Ovary (tissue), 9 donors: ENCODE results near the gene ACO2. TPM values are rescaled to one million over a fixed set of nuclear protein-coding genes. Genes with fewer than 3 reads are reported as not detected.

Experiments
- DNase-seq, 5 donors: peaks; one replicate each; pipeline ENCODE4 v3.0.0-alpha.2; 2019 to 2020
- H3K27ac ChIP-seq, 2 donors: fragments of 200-600 bp; one replicate each; pipeline versions ENCODE4 v1.5.1 to v1.8.0; 2019 to 2022
- H3K27me3 ChIP-seq: fragments of 200-600 bp; one replicate; pipeline ENCODE4 v1.8.0; 2022
- H3K36me3 ChIP-seq: fragments of 200-600 bp; sonication (generic); one replicate; pipeline ENCODE4 v1.5.1; 2019
- H3K4me1 ChIP-seq: one replicate; pipeline ENCODE4 v1.8.1; 2013; ENCODE audit warnings: mild to moderate bottlenecking, moderate library complexity; ENCODE audit not compliant: insufficient read depth
- H3K4me3 ChIP-seq: fragments of 200-600 bp; sonication (generic); one replicate; pipeline ENCODE4 v1.5.1; 2017
- H3K9me3 ChIP-seq, 2 donors: fragments of 200-600 bp in 1 of 2; sonication (generic) in 1 of 2; one replicate each; pipeline versions ENCODE4 v1.5.1 to v1.8.1; 2013 to 2019; ENCODE audit warnings: mild to moderate bottlenecking in 1 of 2, moderate library complexity in 1 of 2
- CTCF ChIP-seq, 3 donors: fragments of 450-650 bp in 2 of 3; fragments of 200-600 bp in 1 of 3; IDR thresholded peaks; one replicate each; pipeline versions ENCODE4 v1.5.1 to v1.8.0; 2016 to 2022; ENCODE audit warnings: antibody characterized with exemption in 3 of 3, mild to moderate bottlenecking in 1 of 3
- EP300 ChIP-seq: sonication (generic); formaldehyde crosslinking; IDR thresholded peaks from one replicate; pipeline ENCODE4 v1.6.1; 2017; ENCODE audit warnings: antibody characterized with exemption
- POLR2A ChIP-seq: fragments of 450-650 bp; IDR thresholded peaks from one replicate; pipeline ENCODE4 v1.6.1; 2017; ENCODE audit warnings: antibody characterized with exemption, mild to moderate bottlenecking, moderate library complexity
- WGBS, 3 donors: extraction: QIAGEN DNeasy Blood & Tissue Kit in 1 of 3; methylation state at CpG; one replicate each; pipeline versions ENCODE4 v1.1.5 to v1.1.7; 2013 to 2017; 5-methylcytosine and 5-hydroxymethylcytosine counted together
- intact Hi-C, 4 donors: fragments of 100-400 bp; cut with DNase I; formaldehyde crosslinking; loops; one replicate each; pipeline versions ENCODE4 v1.11.0 to v1.15.1; 2022 to 2023
- polyA plus RNA-seq, 2 donors: library from polyadenylated mRNA; stranded (reverse); fragments of 200-250 nt in 1 of 2; fragments of 350-450 nt in 1 of 2; fragmentation: Illumina TruSeq in 1 of 2; extraction: RNeasy Lipid Tissue Mini Kit (QIAGEN cat#74804) in 1 of 2; gene quantifications; one replicate each; pipeline ENCODE4 v1.2.3, GENCODE V29; 2013 to 2014
- total RNA-seq, 7 donors: library from RNA; depleted of rRNA in 2 of 7; stranded (reverse); fragments of >200 nt in 2 of 7; fragmentation: NEBNext Ultra II Directional in 3 of 7; extraction: Animal tissue kit (Norgen Biotek cat#: 25700) in 3 of 7; gene quantifications; one replicate each; pipeline versions ENCODE4 v1.1.0 to v1.2.4, GENCODE V29; 2016 to 2023
- donor health status: DM: no; HTN: no; CAD: no; lungs with moderate emphysema.
- donor health status: DM: no; HTN: no; CAD: no.
- donor health status: Bipolar disorder and iron deficiency.
- donor health status: DM: yes; HTN: yes; CAD: no.
- donor health status: DM: no; HTN: no; CAD: no.
- donor health status: DM: yes; HTN: yes; CAD: no.

Gene ACO2
- total and polyA plus RNA-seq, 9 donors = 20.6 to 99.1 (median 50.7) TPM

- H3K36me3 ChIP-seq = no peaks in the 10 kb centered on the region
- 74 to 83% (median 74%) methylated on average over 15 of the region's 15 CpGs for WGBS, 3 donors
- no peak overlapping the region for H3K4me3 ChIP-seq
- DNase-seq = peak in 1 of 5 donors; percentile 26
- no peaks in the 10 kb centered on the region for H3K9me3 ChIP-seq
- intact Hi-C loops = no loop called here
- TF ChIP-seq POLR2A (no peak), EP300 (no peak), CTCF (IDR thresholded peaks at IDR 0.05) (no peak)
- H3K4me1 ChIP-seq = peaks cover 5% of the 10 kb centered on the region
- peak overlapping the region in 1 of 2 donors; percentile 38 for H3K27ac ChIP-seq
- H3K27me3 ChIP-seq = no peaks in the 10 kb centered on the region
Measured at GRCh38 chr22:41481131-41481830, 12.4 kb downstream of the ACO2 start.

- peaks cover 5% of the 10 kb centered on the region for H3K4me1 ChIP-seq
- H3K27ac ChIP-seq = peak overlapping the region in 1 of 2 donors; percentile 45
- no peaks in the 10 kb centered on the region for H3K27me3 ChIP-seq
- 37 to 47% (median 43%) methylated on average over 5 of the region's 5 CpGs for WGBS, 3 donors
- DNase-seq = no peak
- H3K9me3 ChIP-seq = no peaks in the 10 kb centered on the region
- H3K4me3 ChIP-seq = no peak overlapping the region
- TF ChIP-seq EP300 = no peak
- TF ChIP-seq POLR2A = no peak
- TF ChIP-seq CTCF (IDR thresholded peaks at IDR 0.05) = no peak
- intact Hi-C loops = no loop called here
- no peaks in the 10 kb centered on the region for H3K36me3 ChIP-seq
Measured at GRCh38 chr22:41481925-41482318, 13.0 kb downstream of the ACO2 start.

- Histone ChIP-seq H3K4me1 (peaks cover 5% of the 10 kb centered on the region), H3K36me3 (no peaks in the 10 kb centered on the region), H3K4me3 (no peak overlapping the region), H3K27ac (peak overlapping the region; percentile 22 to 45), H3K27me3 (no peaks in the 10 kb centered on the region), H3K9me3 (no peaks in the 10 kb centered on the region)
- no peak for DNase-seq
- WGBS, 3 donors = 11 to 18% (median 18%) methylated on average over 2 of the region's 2 CpGs
- intact Hi-C loops = no loop called here
- TF ChIP-seq CTCF (IDR thresholded peaks at IDR 0.05) = no peak
- TF ChIP-seq POLR2A = no peak
- TF ChIP-seq EP300 = no peak
Measured at GRCh38 chr22:41482319-41482935, 13.5 kb downstream of the ACO2 start.

- H3K27ac ChIP-seq = no peak overlapping the region
- H3K9me3 ChIP-seq = no peaks in the 10 kb centered on the region
- intact Hi-C loops = no loop called here
- no peaks in the 10 kb centered on the region for H3K27me3 ChIP-seq
- WGBS, 3 donors = 83 to 89% (median 86%) methylated on average over 7 of the region's 7 CpGs
- H3K4me1 ChIP-seq = peaks cover 5% of the 10 kb centered on the region
- H3K4me3 ChIP-seq = no peak overlapping the region
- TF ChIP-seq CTCF (IDR thresholded peaks at IDR 0.05) (no peak), POLR2A (no peak), EP300 (no peak)
- H3K36me3 ChIP-seq = no peaks in the 10 kb centered on the region
- no peak for DNase-seq
Measured at GRCh38 chr22:41485033-41485432, 16.1 kb downstream of the ACO2 start.
